Endothelial cell of umbilical vein (primary cell): Measurements from ENCODE around the gene SYNGR4. TPM values are rescaled to one million over a fixed set of nuclear protein-coding genes. Genes with fewer than 3 reads are reported as not detected.

Experiments
- BruUV-seq: library from RNA; stranded (reverse); fragments of 400-500 nt; replicated peaks from 2 replicates; lab custom pipeline; 2021; lab: Mats Ljungman, UMichigan
- CTCF ChIA-PET: fragments of 300-600, 350-600 bp; sonication (Branson Sonifier 250); formaldehyde crosslinking; loops from one replicate; lab custom pipeline; 2021; ENCODE audit warnings: antibody characterized with exemption, inconsistent platforms; lab: Charles Lee
- POLR2A ChIA-PET: fragments of 300-600, 350-600 bp; sonication (Branson Sonifier 250); formaldehyde crosslinking; loops from one replicate; lab custom pipeline; 2021; ENCODE audit warnings: antibody characterized with exemption, inconsistent platforms; lab: Charles Lee
- DNase-seq: peaks from one replicate; pipeline ENCODE4 v3.0.0-alpha.2; 2011; ENCODE audit warnings: low read depth, low spot score
- FAIRE-seq: peaks from 2 replicates; lab custom pipeline; 2011; peaks lifted over from hg19 to GRCh38; lab: Jason Lieb, UNC
- H2AFZ ChIP-seq: 2 replicates; pipeline ENCODE4 v1.6.0; 2012; ENCODE audit warnings: low read depth, low read length, control low read depth, inconsistent platforms
- H3K27ac ChIP-seq: 2 replicates; pipeline ENCODE4 v1.5.1; 2011; ENCODE audit warnings: low read depth, mild to moderate bottlenecking, control low read depth, low read length, moderate library complexity; ENCODE audit not compliant: insufficient read depth
- H3K27me3 ChIP-seq, 2 experiments: 2 replicates each; pipeline versions ENCODE4 v1.6.0 to v1.6.1; 2011; ENCODE audit warnings: low read length in 2 of 2, mixed read lengths in 1 of 2; ENCODE audit not compliant: control insufficient read depth in 2 of 2, insufficient read depth in 2 of 2
- H3K36me3 ChIP-seq, 2 experiments: 2 replicates in 1 of 2; 3 replicates in 1 of 2; pipeline ENCODE4 v1.5.1; 2011; ENCODE audit warnings: low read length in 2 of 2, mild to moderate bottlenecking in 1 of 2, moderate library complexity in 1 of 2; ENCODE audit not compliant: control insufficient read depth in 2 of 2, insufficient read depth in 2 of 2; ENCODE audit errors: extremely low read depth in 1 of 2
- H3K4me1 ChIP-seq: 3 replicates; pipeline ENCODE4 v1.5.1; 2011; ENCODE audit warnings: mild to moderate bottlenecking, low read length; ENCODE audit not compliant: control insufficient read depth, insufficient read depth; ENCODE audit errors: extremely low read depth
- H3K4me2 ChIP-seq: 2 replicates; pipeline ENCODE4 v1.6.1; 2011; ENCODE audit warnings: low read length, control low read depth, mixed read lengths; ENCODE audit not compliant: insufficient read depth
- H3K4me3 ChIP-seq, 3 experiments: fragments of 200-600 bp in 1 of 3; sonication (generic), shearing (Covaris generic) in 1 of 3; replicated peaks in 1 of 3; 2 replicates each; pipeline ENCODE4 v1.5.1; 2011 to 2016; ENCODE audit warnings: control low read depth in 3 of 3, low read length in 3 of 3, mild to moderate bottlenecking in 2 of 3, inconsistent platforms in 1 of 3, low read depth in 1 of 3, moderate library complexity in 1 of 3; ENCODE audit not compliant: insufficient read depth in 1 of 3
- H3K79me2 ChIP-seq: 2 replicates; pipeline ENCODE4 v1.6.0; 2012; ENCODE audit warnings: low read length, inconsistent platforms; ENCODE audit not compliant: control insufficient read depth, insufficient read depth
- H3K9ac ChIP-seq: replicated peaks from 2 replicates; pipeline ENCODE3; 2011; ENCODE audit warnings: low read length, control low read depth; ENCODE audit not compliant: insufficient read depth; ENCODE audit errors: extremely low read depth
- H3K9me1 ChIP-seq: replicated peaks from 3 replicates; pipeline ENCODE4 v1.6.0; 2011; ENCODE audit warnings: mild to moderate bottlenecking, low read length; ENCODE audit not compliant: control insufficient read depth, insufficient read depth; ENCODE audit errors: extremely low read depth
- H3K9me3 ChIP-seq: replicated peaks from 2 replicates; pipeline ENCODE4 v1.5.1; 2012; ENCODE audit warnings: low read length, inconsistent platforms; ENCODE audit not compliant: control insufficient read depth, insufficient read depth
- H4K20me1 ChIP-seq: replicated peaks from 2 replicates; pipeline ENCODE3; 2011; ENCODE audit warnings: mild to moderate bottlenecking, low read length; ENCODE audit not compliant: control insufficient read depth, insufficient read depth; ENCODE audit errors: extremely low read depth
- CTCF ChIP-seq, 2 donors: IDR thresholded peaks; 1 replicate in 1 of 2; 2 replicates in 1 of 2; pipeline ENCODE4 v1.5.1; 2011; ENCODE audit warnings: low read length in 2 of 2, mild to moderate bottlenecking in 2 of 2, moderate library complexity in 2 of 2, control low read depth in 1 of 2, inconsistent platforms in 1 of 2, low read depth in 1 of 2; ENCODE audit not compliant: insufficient read depth in 1 of 2; ENCODE audit errors: extremely low read depth in 1 of 2
- EZH2 ChIP-seq: IDR thresholded peaks from 2 replicates; pipeline ENCODE4 v1.6.1; 2012; ENCODE audit warnings: borderline replicate concordance, low read depth, mild to moderate bottlenecking, moderate library complexity, low read length, inconsistent platforms; ENCODE audit not compliant: severe bottlenecking
- FOS ChIP-seq: IDR thresholded peaks from 2 replicates; pipeline ENCODE4 v1.6.1; 2011; ENCODE audit warnings: mild to moderate bottlenecking, low read length, moderate library complexity, borderline replicate concordance; ENCODE audit not compliant: insufficient read depth
- GATA2 ChIP-seq: IDR thresholded peaks from 2 replicates; pipeline ENCODE4 v1.7.0; 2011; ENCODE audit warnings: low read depth, mild to moderate bottlenecking, moderate library complexity, mixed read lengths, low read length; ENCODE audit not compliant: insufficient read length, insufficient read depth
- JUN ChIP-seq: IDR thresholded peaks from 2 replicates; pipeline ENCODE4 v1.6.1; 2011; ENCODE audit warnings: borderline replicate concordance, low read depth; ENCODE audit not compliant: insufficient read length, insufficient read depth
- MAX ChIP-seq: IDR thresholded peaks from 2 replicates; pipeline ENCODE4 v1.6.1; 2011; ENCODE audit not compliant: insufficient read depth, insufficient read length
- MYC ChIP-seq: IDR thresholded peaks from one replicate; pipeline ENCODE4 v1.6.1; 2011; ENCODE audit warnings: mild to moderate bottlenecking, low read depth, low read length
- POLR2A ChIP-seq: IDR thresholded peaks from 2 replicates; pipeline ENCODE4 v1.6.1; 2012; ENCODE audit warnings: low read depth, mild to moderate bottlenecking, control low read depth, low read length
- POLR2AphosphoS5 ChIP-seq: IDR thresholded peaks from 2 replicates; pipeline ENCODE4 v1.6.1; 2012; ENCODE audit warnings: low read depth, mild to moderate bottlenecking, control low read depth, low read length, moderate library complexity; ENCODE audit not compliant: insufficient read depth
- dilution Hi-C: fragments of 300-500 bp; cut with MboI; formaldehyde crosslinking; loops from one replicate; pipeline ENCODE4 v1.15.0; 2019; ENCODE audit warnings: low sequenced_read_pairs; ENCODE audit not compliant: extremely low pct_ligation_motif_present
- intact Hi-C: fragments of 100-400 bp; cut with micrococcal nuclease; formaldehyde crosslinking; loops from one replicate; pipeline ENCODE4 v1.10.0; 2022
- polyA plus RNA-seq, 4 experiments: library from polyadenylated mRNA; depleted of rRNA in 3 of 4; stranded (reverse) in 3 of 4; unstranded in 1 of 4; fragments of >200 nt; gene quantifications; 2 replicates each; pipeline versions ENCODE4 v1.2.1 to v1.2.3, GENCODE V29; 2011 to 2012; ENCODE audit warnings: missing spikeins in 1 of 4
- total RNA-seq: library from RNA; stranded (reverse); gene quantifications from 2 replicates; pipeline ENCODE4 v1.2.3, GENCODE V29; 2021

The SYNGR4 gene
- total and polyA plus RNA-seq, 2 donors (not counting 3 experiments of a cell fraction or from before 2014, with no cell fraction given), result not detected

DNA sequence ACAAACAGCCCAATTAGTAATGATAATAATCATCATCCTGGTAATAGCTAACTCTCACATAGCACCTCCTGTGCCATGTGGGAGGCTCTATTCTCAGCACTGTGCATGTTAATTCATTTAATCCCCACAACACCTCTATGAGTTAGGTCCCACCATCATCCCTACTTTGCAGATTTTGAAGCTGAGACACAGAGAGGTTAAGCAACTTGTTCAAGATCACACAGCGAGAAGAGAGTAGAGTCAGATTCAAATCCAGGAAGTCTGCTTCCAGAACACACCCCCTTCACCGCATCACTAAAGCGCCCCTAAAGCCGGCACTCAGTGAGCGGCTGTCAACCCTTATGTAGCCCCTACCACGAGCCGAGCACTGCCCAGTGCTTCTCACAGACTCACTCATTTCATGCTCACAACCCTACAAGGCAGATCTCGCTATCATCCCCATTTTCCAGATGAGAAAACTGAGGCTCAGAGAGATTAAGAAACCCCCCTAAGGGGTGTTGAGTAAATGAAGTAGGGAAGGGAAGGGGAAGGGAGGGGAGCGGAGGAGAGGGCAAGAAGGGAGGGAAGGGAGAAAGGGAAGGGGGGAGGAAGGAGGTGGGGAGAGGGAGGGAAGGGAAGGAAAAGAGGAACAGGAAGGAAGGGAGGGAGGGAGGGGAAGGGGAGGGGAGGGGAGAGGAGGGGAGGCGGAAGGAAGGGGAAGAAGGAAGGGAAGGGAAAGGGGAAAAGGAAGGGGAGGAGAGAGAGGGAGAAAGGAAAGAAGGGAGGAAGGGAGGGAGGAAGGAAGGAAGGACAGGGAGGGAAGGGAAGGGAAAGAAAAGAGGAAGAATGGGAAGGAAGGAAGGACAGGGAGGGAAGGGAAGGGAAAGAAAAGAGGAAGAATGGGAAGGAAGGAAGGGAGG, 22.4 kb upstream of the SYNGR4 start:
- Histone ChIP-seq H3K9ac (no peak overlapping the region), H3K79me2 (no peaks in the 10 kb centered on the region), H3K27ac (no peak overlapping the region), H3K36me3 (no peaks in the 10 kb centered on the region), H4K20me1 (no peaks in the 10 kb centered on the region), H3K9me1 (no peaks in the 10 kb centered on the region), H2AFZ (no peak overlapping the region), H3K9me3 (no peaks in the 10 kb centered on the region), H3K4me2 (no peak overlapping the region), H3K4me3 (no peak overlapping the region), H3K27me3 (no peaks in the 10 kb centered on the region), H3K4me1 (no peaks in the 10 kb centered on the region)
- ChIA-PET POLR2A (no interaction called here), CTCF (interaction anchor here (1.0 to 1.3 kb wide), 3 partner anchors 9 to 28 kb away, joined by 4 to 5 read pairs (median 5); a partner anchor contains a TSS)
- DNase-seq (no peak), FAIRE-seq (no peak)
- BruUV-seq, result no TSS peak
- intact Hi-C loops (no loop called here), dilution Hi-C loops (no loop called here)
- no peak for TF ChIP-seq JUN
- TF ChIP-seq MYC, result no peak
- TF ChIP-seq FOS, result no peak
- TF ChIP-seq MAX, result no peak
- no peak for TF ChIP-seq POLR2A
- no peak for TF ChIP-seq EZH2
- no peak for TF ChIP-seq GATA2
- no peak for TF ChIP-seq CTCF (IDR thresholded peaks at IDR 0.05; ENCODE audit: extremely low read depth in 1 of 2, insufficient read depth in 1 of 2, low read depth in 1 of 2, low read length in 2 of 2)
- TF ChIP-seq POLR2AphosphoS5, result no peak
